ENCODE measurements around the gene SMARCAD1.
"Not testable (repeated sequence)": the region's sequence is repeated elsewhere in the genome, so short reads cannot be mapped to it uniquely, and the experiment has no call there.

Gene SMARCAD1

GRCh38 chr4:94295473-94295872 lies 87.8 kb downstream of the SMARCAD1 start:
- not testable (repeated sequence) for DNase-seq

- DNase-seq, result no peak
Measured at GRCh38 chr4:94298725-94299252, 91.1 kb downstream of the SMARCAD1 start.

- DNase-seq, result no peak
Measured at GRCh38 chr4:94302191-94302590, 94.5 kb downstream of the SMARCAD1 start.

- DNase-seq, result no peak
Measured at GRCh38 chr4:94304365-94304971, 96.8 kb downstream of the SMARCAD1 start.

GRCh38 chr4:94305466-94306225 lies 98.0 kb downstream of the SMARCAD1 start:
- no peak for DNase-seq

- DNase-seq, result no peak
Measured at GRCh38 chr4:94306713-94307112, 99.0 kb downstream of the SMARCAD1 start.

GRCh38 chr4:94307231-94307871 lies 99.7 kb downstream of the SMARCAD1 start:
- DNase-seq, result no peak

- DNase-seq, result not testable (repeated sequence)
Measured at GRCh38 chr4:94319927-94320326, 112.3 kb downstream of the SMARCAD1 start.

GRCh38 chr4:94325835-94326234 lies 118.2 kb downstream of the SMARCAD1 start:
- DNase-seq, result no peak

- DNase-seq, result no peak
Measured at GRCh38 chr4:94329933-94330332, 122.3 kb downstream of the SMARCAD1 start.

GRCh38 chr4:94332983-94333590 lies 125.4 kb downstream of the SMARCAD1 start:
- DNase-seq, result no peak

GRCh38 chr4:94333866-94334265 lies 126.2 kb downstream of the SMARCAD1 start:
- DNase-seq, result no peak

GRCh38 chr4:94334476-94334875 lies 126.8 kb downstream of the SMARCAD1 start:
- no peak for DNase-seq

- DNase-seq, result no peak
Measured at GRCh38 chr4:94334962-94335361, 127.3 kb downstream of the SMARCAD1 start.

- DNase-seq, result no peak
Measured at GRCh38 chr4:94336303-94336702, 128.6 kb downstream of the SMARCAD1 start.

- not testable (repeated sequence) for DNase-seq
Measured at GRCh38 chr4:94336791-94337190, 129.1 kb downstream of the SMARCAD1 start.

GRCh38 chr4:94338681-94339351 lies 131.2 kb downstream of the SMARCAD1 start:
- DNase-seq, result no peak

GRCh38 chr4:94339779-94340178 lies 132.1 kb downstream of the SMARCAD1 start:
- peak; percentile 24 for DNase-seq

Measured in KG1 (cell line).